A549 (cell line): Measurements from ENCODE around the gene PSMD6. TPM values are rescaled to one million over a fixed set of nuclear protein-coding genes. Genes with fewer than 3 reads are reported as not detected.

Source experiments
- ATAC-seq, 2 experiments: fragments of 200-7000 bp in 1 of 2; fragments of >200 bp in 1 of 2; cut with Nextera tagmentation in 1 of 2; cut with Tn5 transposase in 1 of 2; 3 replicates each; pipeline versions ENCODE4 v1.8.0 to v1.9.1; 2018 to 2020; ENCODE audit warnings: mild to moderate bottlenecking in 1 of 2, moderate library complexity in 1 of 2
- CTCF ChIA-PET: fragments of 300-600 bp; sonication (Branson Sonifier 250); formaldehyde crosslinking; extraction: SDS; loops from one replicate; lab custom pipeline; 2021; ENCODE audit warnings: antibody characterized with exemption, inconsistent platforms; lab: Yijun Ruan, JAX
- POLR2A ChIA-PET: fragments of 350-600 bp; formaldehyde crosslinking; extraction: SDS; loops from one replicate; lab custom pipeline; 2021; ENCODE audit warnings: antibody characterized with exemption, inconsistent platforms; lab: Yijun Ruan, JAX
- DNase-seq, 2 experiments: peaks; one replicate each; pipeline versions ENCODE4 v3.0.0 to v3.0.0-alpha.2; 2011 to 2016; ENCODE audit warnings: low read depth in 1 of 2, low spot score in 1 of 2
- FAIRE-seq: peaks from 2 replicates; lab custom pipeline; 2011; peaks lifted over from hg19 to GRCh38; lab: Jason Lieb, UNC
- H3K27ac ChIP-seq, 2 experiments: fragments of >200 bp; sonication (Bioruptor Twin); formaldehyde crosslinking; 3 replicates each; pipeline ENCODE4 v1.5.1; 2016 to 2017
- H3K4me1 ChIP-seq: fragments of >200 bp; sonication (Bioruptor Twin); formaldehyde crosslinking; 3 replicates; pipeline ENCODE4 v1.6.1; 2016
- H3K4me2 ChIP-seq: fragments of >200 bp; sonication (Bioruptor Twin); formaldehyde crosslinking; 3 replicates; pipeline ENCODE4 v1.6.1; 2016
- H3K4me3 ChIP-seq: fragments of >200 bp; sonication (Bioruptor Twin); formaldehyde crosslinking; 3 replicates; pipeline ENCODE4 v1.5.1; 2016
- H3K9me3 ChIP-seq: fragments of >200 bp; sonication (Bioruptor Twin); formaldehyde crosslinking; 3 replicates; pipeline ENCODE4 v1.6.1; 2016
- ATOH8 ChIP-seq: fragments of 250-450 bp; sonication (Bioruptor Pico); IDR thresholded peaks from 2 replicates; pipeline ENCODE4 v1.5.0; 2020; ENCODE audit warnings: low read depth, mild to moderate bottlenecking, moderate library complexity
- BHLHE40 ChIP-seq: IDR thresholded peaks from 2 replicates; pipeline ENCODE4 v1.6.1; 2012; ENCODE audit warnings: low read depth, low read length, inconsistent platforms
- CHD4 ChIP-seq: fragments of 200-600 bp; sonication (generic); IDR thresholded peaks from 2 replicates; pipeline ENCODE4 v1.6.1; 2016; ENCODE audit warnings: antibody characterized with exemption, mild to moderate bottlenecking, borderline replicate concordance
- E2F6 ChIP-seq: IDR thresholded peaks from 2 replicates; pipeline ENCODE4 v1.6.1; 2012; ENCODE audit warnings: low read depth, borderline replicate concordance
- EHMT2 ChIP-seq: fragments of 200-600 bp; sonication (generic); IDR thresholded peaks from 2 replicates; pipeline ENCODE4 v1.6.1; 2016; ENCODE audit warnings: antibody characterized with exemption, low read depth, mild to moderate bottlenecking, moderate library complexity
- EP300 ChIP-seq, 2 experiments: fragments of >200 bp; sonication (Bioruptor Twin); formaldehyde crosslinking; IDR thresholded peaks; 2 replicates in 1 of 2; 3 replicates in 1 of 2; pipeline ENCODE4 v1.6.1; 2016 to 2017
- ESRRA ChIP-seq: fragments of 150-350 bp; IDR thresholded peaks from 2 replicates; pipeline ENCODE4 v1.6.1; 2014; ENCODE audit warnings: mild to moderate bottlenecking, low read length, borderline replicate concordance
- FOXS1 ChIP-seq: fragments of 250-450 bp; sonication (Bioruptor Pico); IDR thresholded peaks from 2 replicates; pipeline ENCODE4 v1.5.0; 2020; ENCODE audit warnings: mild to moderate bottlenecking, moderate library complexity
- GATA3 ChIP-seq: IDR thresholded peaks from 2 replicates; pipeline ENCODE4 v1.6.1; 2012; ENCODE audit warnings: borderline replicate concordance
- HES2 ChIP-seq: fragments of >200 bp; sonication (Bioruptor Twin); formaldehyde crosslinking; IDR thresholded peaks from 2 replicates; pipeline ENCODE4 v1.6.1; 2016
- HOXA7 ChIP-seq: fragments of 250-450 bp; sonication (Bioruptor Pico); IDR thresholded peaks from 2 replicates; pipeline ENCODE4 v1.5.0; 2020; ENCODE audit warnings: mild to moderate bottlenecking, moderate library complexity
- HOXB13 ChIP-seq: fragments of 250-450 bp; sonication (Bioruptor Pico); IDR thresholded peaks from 2 replicates; pipeline ENCODE4 v1.5.0; 2020; ENCODE audit warnings: low read depth, mild to moderate bottlenecking, moderate library complexity
- HOXB5 ChIP-seq: fragments of 250-450 bp; sonication (Bioruptor Pico); IDR thresholded peaks from 2 replicates; pipeline ENCODE4 v1.5.0; 2020; ENCODE audit warnings: mild to moderate bottlenecking, moderate library complexity
- MAZ ChIP-seq: fragments of 150-350 bp; IDR thresholded peaks from 2 replicates; pipeline ENCODE4 v1.6.1; 2014; ENCODE audit warnings: antibody characterized with exemption, low read depth, low read length, borderline replicate concordance
- RARB ChIP-seq: fragments of 250-450 bp; sonication (Bioruptor Pico); IDR thresholded peaks from 2 replicates; pipeline ENCODE4 v1.8.0; 2021; ENCODE audit warnings: mild to moderate bottlenecking, moderate library complexity
- RNF2 ChIP-seq: fragments of 200-600 bp; sonication (generic); IDR thresholded peaks from 2 replicates; pipeline ENCODE4 v1.6.1; 2016; ENCODE audit warnings: low read depth, mild to moderate bottlenecking, antibody characterized with exemption, moderate library complexity, borderline replicate concordance
- SREBF2 ChIP-seq: fragments of 450-650 bp; IDR thresholded peaks from 2 replicates; pipeline ENCODE4 v1.6.1; 2014; ENCODE audit warnings: mild to moderate bottlenecking, moderate library complexity
- TFCP2L1 ChIP-seq: fragments of 250-450 bp; sonication (Bioruptor Pico); IDR thresholded peaks from 2 replicates; pipeline ENCODE4 v1.5.0; 2021; ENCODE audit warnings: mild to moderate bottlenecking
- TP53 ChIP-seq: fragments of 250-450 bp; sonication (Bioruptor Pico); IDR thresholded peaks from 2 replicates; pipeline ENCODE4 v1.5.0; 2021; ENCODE audit warnings: mild to moderate bottlenecking, moderate library complexity
- USF2 ChIP-seq: fragments of 450-650 bp; IDR thresholded peaks from 2 replicates; pipeline ENCODE4 v1.6.1; 2014; ENCODE audit warnings: antibody characterized with exemption
- ZC3H11A ChIP-seq: fragments of 450-650 bp; IDR thresholded peaks from 2 replicates; pipeline ENCODE4 v1.6.1; 2014; ENCODE audit warnings: antibody characterized with exemption, mild to moderate bottlenecking
- ZNF302 ChIP-seq: fragments of 250-450 bp; sonication (Bioruptor Pico); IDR thresholded peaks from 2 replicates; pipeline ENCODE4 v1.9.0; 2021; ENCODE audit warnings: inconsistent platforms, mild to moderate bottlenecking, moderate library complexity
- WGBS: methylation state at CpG from one replicate; pipeline ENCODE4 v1.1.6; 2017; ENCODE audit errors: missing lambda C conversion rate; 5-methylcytosine and 5-hydroxymethylcytosine counted together
- polyA plus RNA-seq, 4 experiments: library from polyadenylated mRNA; depleted of rRNA in 3 of 4; stranded (reverse); fragments of >200 nt; fragmentation: RNase III in 1 of 4; extraction: RNeasy Plus Mini Kit Qiagen cat#74134 plus additional on column Dnase treatment in 1 of 4; gene quantifications; 2 replicates in 3 of 4; 3 replicates in 1 of 4; pipeline ENCODE4 v1.2.3, GENCODE V29; 2011 to 2017

Gene PSMD6
- polyA plus RNA-seq, 2 of the 4 experiments (the other 2 are of a cell fraction) = 76.8 to 117 TPM

- TF ChIP-seq E2F6 (no peak), HOXB5 (no peak), HOXA7 (CRISPR knock-in tag) (no peak), ZC3H11A (no peak), ATOH8 (CRISPR knock-in tag) (no peak), EHMT2 (no peak), BHLHE40 (no peak)
Measured at GRCh38 chr3:64048631-64049061, 25.4 kb upstream of the PSMD6 start (continued).

GRCh38 chr3:64047787-64048186, 24.5 kb upstream of the PSMD6 start:
- H3K4me3 ChIP-seq = no peak overlapping the region
- H3K4me2 ChIP-seq = no peak overlapping the region
- no peak for ATAC-seq
- POLR2A ChIA-PET = no interaction called here
- TF ChIP-seq EP300 (IDR thresholded peaks at IDR 0.05) (no peak), HES2 (no peak), SREBF2 (no peak), MAZ (no peak), CHD4 (no peak), TP53 (no peak), RNF2 (no peak)
- no peak for FAIRE-seq
- no peaks in the 10 kb centered on the region for H3K9me3 ChIP-seq
- peak overlapping the region; percentile 53 to 78; a peak in 5 of 6 replicates for H3K27ac ChIP-seq
- no peak for DNase-seq
- CTCF ChIA-PET = interaction anchor here (1.0 to 3.0 kb wide), 2 partner anchors 17 to 25 kb away, joined by 3 to 12 read pairs; partner anchors contain the start of gene PSMD6
- H3K4me1 ChIP-seq = peaks cover 33% of the 10 kb centered on the region
- 92% methylated on average over 7 of the region's 7 CpGs for WGBS

- TF ChIP-seq ZNF302 (CRISPR knock-in tag) (no peak), RARB (CRISPR knock-in tag) (no peak), USF2 (no peak), GATA3 (no peak), EP300 (IDR thresholded peaks at IDR 0.05) (no peak), CHD4 (no peak), ESRRA (no peak)
- peaks cover 34% of the 10 kb centered on the region for H3K4me1 ChIP-seq
- H3K4me3 ChIP-seq = no peak overlapping the region
- ChIA-PET CTCF (interaction anchor here (1.0 to 3.0 kb wide), 2 partner anchors 16 to 24 kb away, joined by 3 to 12 read pairs; partner anchors contain the start of gene PSMD6), POLR2A (no interaction called here)
- no peak for ATAC-seq
- DNase-seq = no peak
- H3K4me2 ChIP-seq = no peak overlapping the region
- FAIRE-seq = no peak
- 89% methylated on average over 6 of the region's 6 CpGs for WGBS
- peak overlapping the region in 1 of 2 experiments; percentile 78; a peak in 3 of 6 replicates for H3K27ac ChIP-seq
- H3K9me3 ChIP-seq = no peaks in the 10 kb centered on the region
Measured at GRCh38 chr3:64046996-64047594, 23.8 kb upstream of the PSMD6 start.

- ATAC-seq (no peak), DNase-seq (no peak), FAIRE-seq (no peak)
- TF ChIP-seq FOXS1 (no peak), TFCP2L1 (no peak), EP300 (IDR thresholded peaks at IDR 0.05) (no peak), RNF2 (no peak), HOXB13 (CRISPR knock-in tag) (no peak)
- ChIA-PET POLR2A (no interaction called here), CTCF (interaction anchor here (1.0 to 3.0 kb wide), 2 partner anchors 16 to 24 kb away, joined by 3 to 12 read pairs; partner anchors contain the start of gene PSMD6)
- Histone ChIP-seq H3K4me2 (no peak overlapping the region), H3K9me3 (no peaks in the 10 kb centered on the region), H3K4me3 (no peak overlapping the region), H3K4me1 (peaks cover 34% of the 10 kb centered on the region), H3K27ac (peak overlapping the region in 1 of 2 experiments; percentile 78; a peak in 2 of 6 replicates)
- WGBS = 86% methylated on average over 3 of the region's 3 CpGs
Measured at GRCh38 chr3:64046592-64046991, 23.3 kb upstream of the PSMD6 start.
